Prostate gland (tissue), 2 donors: ENCODE data around the gene MRPL54.

ENCODE experiments used
- POLR2A ChIP-seq: fragments of 450-650 bp; IDR thresholded peaks from one replicate; pipeline ENCODE4 v1.6.1; 2016; ENCODE audit warnings: antibody characterized with exemption, mild to moderate bottlenecking
- POLR2AphosphoS5 ChIP-seq: sonication (generic); formaldehyde crosslinking; IDR thresholded peaks from one replicate; pipeline ENCODE4 v1.6.1; 2017; ENCODE audit warnings: antibody characterized with exemption
- TF ChIP-seq, protein P1 (sequence below), 4 experiments: fragments of 200-600 bp in 2 of 4; fragments of 450-650 bp in 2 of 4; sonication (generic) in 2 of 4; IDR thresholded peaks; 1 replicate in 3 of 4; 2 replicates in 1 of 4; pipeline ENCODE4 v1.5.1; 2016 to 2019; ENCODE audit warnings: antibody characterized with exemption in 4 of 4, mild to moderate bottlenecking in 2 of 4, moderate library complexity in 2 of 4

DNA sequence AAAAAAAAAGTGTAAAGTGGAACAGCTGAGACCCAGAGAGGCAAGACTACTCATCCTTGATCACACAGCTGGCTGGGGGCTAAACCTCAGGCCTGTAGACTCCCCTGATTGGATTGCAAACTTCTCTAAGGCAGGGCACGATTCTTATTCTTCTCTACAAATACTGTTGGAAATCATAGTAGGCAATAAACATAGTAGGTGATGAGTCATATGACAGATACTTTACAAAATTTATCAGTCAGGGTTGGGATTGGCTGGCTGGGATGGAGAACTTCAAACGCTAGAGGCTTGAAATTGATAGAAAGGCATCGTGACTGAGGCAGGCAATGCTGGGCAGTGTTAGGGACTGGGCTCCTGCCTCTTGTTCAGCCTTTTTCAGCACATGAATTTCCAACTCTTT is 29.6 kb downstream of the MRPL54 start:
- TF ChIP-seq, protein P1, sequence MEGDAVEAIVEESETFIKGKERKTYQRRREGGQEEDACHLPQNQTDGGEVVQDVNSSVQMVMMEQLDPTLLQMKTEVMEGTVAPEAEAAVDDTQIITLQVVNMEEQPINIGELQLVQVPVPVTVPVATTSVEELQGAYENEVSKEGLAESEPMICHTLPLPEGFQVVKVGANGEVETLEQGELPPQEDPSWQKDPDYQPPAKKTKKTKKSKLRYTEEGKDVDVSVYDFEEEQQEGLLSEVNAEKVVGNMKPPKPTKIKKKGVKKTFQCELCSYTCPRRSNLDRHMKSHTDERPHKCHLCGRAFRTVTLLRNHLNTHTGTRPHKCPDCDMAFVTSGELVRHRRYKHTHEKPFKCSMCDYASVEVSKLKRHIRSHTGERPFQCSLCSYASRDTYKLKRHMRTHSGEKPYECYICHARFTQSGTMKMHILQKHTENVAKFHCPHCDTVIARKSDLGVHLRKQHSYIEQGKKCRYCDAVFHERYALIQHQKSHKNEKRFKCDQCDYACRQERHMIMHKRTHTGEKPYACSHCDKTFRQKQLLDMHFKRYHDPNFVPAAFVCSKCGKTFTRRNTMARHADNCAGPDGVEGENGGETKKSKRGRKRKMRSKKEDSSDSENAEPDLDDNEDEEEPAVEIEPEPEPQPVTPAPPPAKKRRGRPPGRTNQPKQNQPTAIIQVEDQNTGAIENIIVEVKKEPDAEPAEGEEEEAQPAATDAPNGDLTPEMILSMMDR (IDR thresholded peaks at IDR 0.05), result no peak
- TF ChIP-seq POLR2A, result no peak
- TF ChIP-seq POLR2AphosphoS5, result no peak
